ENCODE results near the gene VSIG10L. TPM values are rescaled to one million over a fixed set of nuclear protein-coding genes. Genes with fewer than 3 reads are reported as not detected.

Gene VSIG10L
- polyA plus RNA-seq (ENCODE audit: insufficient read length): 1.00 TPM

DNA sequence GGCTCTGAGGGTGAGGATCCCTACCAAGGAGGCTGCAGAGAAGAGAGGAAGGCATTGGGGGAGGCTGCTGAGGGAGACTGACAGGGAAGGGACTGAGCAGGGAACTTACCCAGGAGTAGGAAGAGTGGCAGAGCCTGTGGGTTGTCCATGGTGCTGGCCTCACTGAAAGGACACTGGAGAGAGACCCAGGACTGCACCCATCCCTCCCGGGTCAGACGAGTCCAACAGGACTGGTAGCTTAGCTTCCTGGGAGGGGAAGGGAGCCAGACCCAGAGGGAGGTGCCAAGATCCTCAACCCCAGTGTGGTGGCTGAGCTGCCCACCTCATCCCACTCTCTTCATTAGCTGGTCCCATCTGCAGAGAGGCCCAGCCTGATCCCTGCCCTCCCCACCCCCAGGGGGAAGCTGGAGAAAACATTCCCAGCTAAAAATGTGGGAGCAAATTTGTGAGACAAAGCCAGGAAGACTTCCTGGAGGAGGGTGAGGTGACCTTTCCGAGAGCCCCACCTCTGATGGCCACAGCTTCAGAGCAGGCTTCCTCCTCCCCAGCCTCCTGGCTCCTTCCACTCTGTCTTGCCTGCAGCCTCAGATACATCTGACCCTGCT, at the start of gene VSIG10L:
Gene VSIG10L, minus strand, starts transcription at position 164 of the 605 bp plus-strand sequence. Its CDS starts 15 bp downstream, at position 149.
- DNase-seq (ENCODE audit: low read depth): no peak

DNA sequence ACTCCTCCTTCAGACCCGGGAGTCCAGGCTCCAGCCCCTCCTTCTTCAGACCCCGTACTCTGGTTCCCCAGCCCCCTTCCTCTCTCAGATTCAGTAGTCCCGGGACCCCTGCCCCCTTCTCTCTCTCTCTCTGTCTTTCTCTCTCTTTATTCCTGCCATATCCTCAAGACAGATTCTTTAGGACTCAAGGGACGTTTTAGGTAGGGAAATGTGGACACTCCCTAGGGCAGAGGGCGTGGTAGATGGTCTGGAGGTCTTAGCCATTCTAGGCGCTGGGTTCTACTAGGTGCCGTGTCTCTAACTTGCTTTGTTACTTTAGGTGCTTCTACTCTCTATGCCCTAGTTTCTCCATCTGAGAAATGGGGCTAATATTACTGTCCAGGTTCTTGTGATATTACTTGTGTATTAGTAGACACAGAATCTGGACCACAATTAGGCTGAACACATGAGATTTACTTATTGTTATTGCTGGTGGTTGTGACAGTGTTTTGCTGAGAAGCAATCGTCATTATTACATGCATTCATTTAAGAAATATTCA, 49.2 kb upstream of the VSIG10L start:
- DNase-seq (ENCODE audit: low read depth): no peak

GRCh38 chr19:51389143-51389542, 47.2 kb upstream of the VSIG10L start:
- DNase-seq (ENCODE audit: low read depth): no peak

DNA sequence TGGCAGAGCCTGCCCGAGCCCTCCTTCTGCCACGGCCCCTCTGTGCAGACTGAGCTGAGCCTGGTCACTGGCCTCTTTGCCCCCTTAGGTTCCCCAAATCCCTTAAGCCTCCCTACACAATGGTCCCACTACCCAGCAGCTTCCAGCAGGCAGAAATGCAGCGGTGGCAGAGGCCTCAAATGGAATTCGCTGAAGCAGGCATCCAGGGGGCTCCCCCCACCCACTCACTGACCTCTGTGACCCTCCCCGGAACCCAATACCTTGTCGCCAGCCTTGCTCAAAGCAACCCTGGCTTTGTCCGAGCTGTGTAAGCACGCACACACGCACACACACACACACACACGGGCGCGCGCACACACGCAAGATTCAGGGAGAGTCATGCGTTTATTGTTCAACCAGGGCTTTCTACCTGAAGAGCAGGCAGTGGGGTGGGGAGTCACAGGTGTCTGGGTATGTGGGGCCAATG, 46.0 kb upstream of the VSIG10L start, which contains the start of gene LIM2:
Gene LIM2, minus strand, starts transcription at position 51 of the 466 bp plus-strand sequence. CDS start 531 bp downstream, outside the sequence.
- no peak for DNase-seq (ENCODE audit: low read depth)

DNA sequence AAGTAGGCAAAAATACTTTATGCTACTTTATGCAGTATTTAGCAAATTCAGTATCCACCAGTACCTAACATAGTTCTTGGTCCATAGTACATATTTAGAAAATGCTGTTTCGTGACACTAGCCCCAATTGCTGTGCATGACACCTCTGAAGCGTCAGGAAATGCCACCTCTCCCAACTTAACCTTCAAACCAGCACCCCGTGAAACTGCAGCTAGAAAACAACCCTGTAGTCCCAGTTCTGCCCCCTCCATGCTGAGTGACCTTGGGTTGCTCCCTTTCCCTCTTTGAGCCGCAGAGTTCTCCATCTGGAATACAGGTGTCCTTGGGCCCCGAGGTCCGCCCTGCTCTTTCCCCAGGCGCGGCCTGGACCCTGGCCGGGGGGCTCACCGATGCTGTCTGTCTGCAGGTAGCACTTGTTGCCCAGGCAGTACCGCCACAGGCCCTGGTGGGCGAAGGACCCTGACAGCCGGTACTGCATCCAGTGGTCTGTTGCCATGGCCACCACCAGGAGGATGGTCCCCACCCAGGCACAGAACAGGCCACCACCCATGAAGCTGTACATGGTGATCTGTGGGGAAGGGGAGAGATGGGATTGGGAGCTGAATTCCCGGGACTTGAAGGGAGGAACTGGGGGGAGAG, 45.1 kb upstream of the VSIG10L start:
- DNase-seq (ENCODE audit: low read depth): no peak

DNA sequence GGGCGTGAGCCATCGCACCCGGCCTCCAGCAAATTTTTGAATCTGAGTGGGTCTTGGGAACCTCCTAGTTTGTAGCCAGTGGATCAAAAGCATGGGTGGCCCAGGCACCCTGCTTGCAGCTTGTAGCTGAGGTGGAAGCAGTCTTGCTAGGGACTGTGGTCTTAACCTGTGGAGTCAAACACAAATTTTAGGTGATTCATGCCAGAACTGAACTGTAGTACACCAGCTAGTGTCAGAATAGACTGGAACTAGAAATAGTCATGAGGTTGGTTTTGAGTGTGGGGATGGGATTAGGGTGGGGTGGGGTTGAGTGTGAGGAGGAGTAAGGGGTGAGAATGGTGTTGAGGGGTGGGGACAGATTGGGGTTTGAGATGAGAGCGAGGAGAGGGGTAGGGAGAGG, 40.1 kb upstream of the VSIG10L start:
- DNase-seq (ENCODE audit: low read depth): no peak

DNA sequence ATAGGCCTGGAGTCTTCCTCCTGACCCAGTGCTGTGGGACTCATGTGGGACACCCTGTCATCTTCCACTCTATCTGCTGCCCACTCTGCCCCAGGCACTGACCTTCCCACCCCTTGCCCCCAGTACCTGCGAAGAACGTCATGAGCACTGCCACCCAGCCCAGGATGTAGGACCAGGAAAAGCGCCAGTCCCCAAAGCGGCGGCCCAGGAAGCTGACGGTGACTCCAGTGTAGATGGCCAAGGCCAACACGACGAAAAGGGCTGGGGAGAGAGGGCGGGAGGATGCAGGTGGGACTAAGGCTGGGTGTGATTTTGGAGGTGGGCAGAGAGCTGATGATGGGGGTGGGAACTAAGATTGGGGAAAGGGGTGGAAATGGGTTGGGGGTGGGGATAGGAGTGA, 38.4 kb upstream of the VSIG10L start:
- DNase-seq (ENCODE audit: low read depth): no peak

- DNase-seq (ENCODE audit: low read depth): no peak
These were observed 35.5 kb upstream of the VSIG10L start for GRCh38 chr19:51377422-51377821.

- no peak for DNase-seq (ENCODE audit: low read depth)
These were observed 33.7 kb upstream of the VSIG10L start for GRCh38 chr19:51375504-51376221.

DNA sequence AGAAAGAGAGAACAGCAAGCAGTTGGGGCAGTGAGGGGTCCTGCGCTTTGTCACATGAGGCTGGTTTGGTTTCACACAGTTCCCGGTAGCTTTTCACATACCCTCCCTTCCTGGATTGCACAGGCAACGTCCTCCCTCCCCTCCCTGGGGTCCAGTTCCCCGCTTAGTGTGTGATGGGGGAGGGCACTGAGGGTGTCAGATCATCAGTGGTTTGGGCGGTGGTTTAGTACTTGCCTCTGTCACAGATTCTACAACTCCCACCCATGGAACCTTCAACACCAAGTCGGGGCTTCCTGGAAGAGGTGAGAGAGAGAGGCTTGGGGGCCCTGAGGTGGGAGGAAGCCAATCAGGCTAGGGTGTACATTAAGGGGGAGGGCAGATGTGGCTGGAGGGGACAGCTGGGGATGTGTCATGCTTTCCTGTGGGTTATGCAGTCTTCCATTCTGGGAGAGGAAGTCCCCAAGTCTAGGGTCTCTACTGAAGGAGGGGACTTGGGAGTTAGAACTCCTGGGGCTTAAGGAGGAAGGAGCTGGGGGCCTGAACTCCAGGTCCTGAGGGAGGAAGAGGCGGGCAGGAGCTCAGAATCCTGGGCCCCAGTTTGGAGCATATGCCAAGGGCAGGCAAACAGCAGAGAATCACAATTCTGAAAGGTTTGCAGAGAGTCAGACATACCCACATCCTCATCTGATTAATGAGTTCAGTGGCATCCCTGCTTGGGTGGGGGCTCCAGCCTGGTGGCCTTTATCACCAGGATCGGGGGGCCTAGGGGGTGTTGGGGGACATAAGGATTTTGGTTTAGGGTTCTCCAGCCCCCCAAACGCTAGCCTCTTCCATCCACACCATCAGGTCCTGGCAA, 30.9 kb upstream of the VSIG10L start, which contains the start of gene NKG7:
Gene NKG7, minus strand, starts transcription at position 6 of the 856 bp plus-strand sequence. CDS start 119 bp downstream, outside the sequence.
- DNase-seq (ENCODE audit: low read depth): no peak

DNA sequence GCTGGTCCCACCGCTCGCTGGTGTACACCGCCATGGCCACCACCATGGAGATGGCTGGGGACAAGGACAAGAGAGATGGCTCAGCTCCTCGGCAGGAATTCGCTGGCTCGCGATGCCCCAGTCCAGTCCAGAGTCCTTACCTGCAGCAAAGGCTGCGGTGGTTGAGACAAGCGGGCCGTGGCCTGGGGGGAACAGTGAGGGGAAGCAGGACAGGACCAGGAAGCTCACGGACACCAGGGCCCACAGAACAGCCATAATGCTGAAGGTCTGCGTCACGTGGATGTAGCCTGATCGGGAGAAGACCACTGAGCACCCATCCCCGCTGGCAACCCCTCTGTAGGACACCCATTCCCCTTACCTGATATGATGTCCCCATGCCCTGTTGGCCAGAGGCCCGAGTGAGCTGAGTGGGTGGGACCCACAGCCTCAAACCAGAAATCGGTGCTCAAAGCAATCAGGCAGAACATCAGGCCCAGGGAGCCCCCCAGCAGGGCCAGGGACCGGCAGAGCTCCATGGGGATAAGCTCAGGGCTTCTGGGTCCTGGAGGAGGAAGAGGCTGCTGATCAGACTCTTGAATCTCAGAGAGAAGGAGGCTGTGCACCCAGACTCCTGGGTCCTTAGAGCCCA, 30.2 kb upstream of the VSIG10L start:
- DNase-seq (ENCODE audit: low read depth): no peak

DNA sequence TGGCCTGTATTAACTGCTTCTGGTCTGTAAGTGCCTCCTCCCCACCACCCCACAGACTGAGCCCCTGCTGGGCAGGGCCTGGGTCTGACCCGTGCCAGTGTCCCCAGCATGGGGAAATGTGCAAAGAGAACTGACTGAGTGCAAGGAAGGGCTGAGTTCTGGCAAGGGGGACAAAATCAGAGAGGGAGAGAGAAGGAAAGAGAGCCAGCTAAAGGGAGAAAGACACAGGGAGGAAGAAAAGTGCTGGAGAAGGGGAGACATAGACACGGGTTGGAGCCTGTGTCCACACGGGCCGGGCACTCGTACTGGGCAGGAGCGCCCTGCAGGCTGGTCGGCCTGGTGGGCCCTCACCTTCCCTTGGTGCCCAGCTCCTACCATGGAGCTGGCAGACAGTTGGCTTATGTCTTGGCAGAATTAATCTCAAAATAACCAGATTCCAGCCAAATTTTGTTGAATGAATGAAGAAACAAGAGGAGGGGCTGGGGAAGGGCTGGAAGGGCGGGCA, 29.3 kb upstream of the VSIG10L start:
- no peak for DNase-seq (ENCODE audit: low read depth)

DNA sequence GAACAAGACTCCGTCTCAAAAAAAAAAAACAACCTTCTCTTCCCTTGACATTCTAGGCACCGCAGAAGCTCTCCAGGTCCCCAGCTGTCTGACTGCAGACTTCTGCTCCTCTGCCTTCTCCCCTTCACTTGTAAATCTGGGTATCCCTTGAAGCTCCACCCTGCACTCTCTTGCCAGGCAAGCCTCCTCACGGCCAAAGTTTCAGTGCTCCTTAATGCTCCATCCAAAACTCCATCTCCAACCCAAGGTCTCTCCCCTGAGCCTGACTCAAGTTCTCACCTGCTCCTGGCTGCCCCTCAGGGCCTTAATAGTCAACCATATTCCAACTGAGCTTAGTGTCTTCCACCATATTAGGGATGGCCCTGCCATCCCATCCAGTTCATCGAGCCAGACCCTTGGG, 28.3 kb upstream of the VSIG10L start:
- no peak for DNase-seq (ENCODE audit: low read depth)

DNA sequence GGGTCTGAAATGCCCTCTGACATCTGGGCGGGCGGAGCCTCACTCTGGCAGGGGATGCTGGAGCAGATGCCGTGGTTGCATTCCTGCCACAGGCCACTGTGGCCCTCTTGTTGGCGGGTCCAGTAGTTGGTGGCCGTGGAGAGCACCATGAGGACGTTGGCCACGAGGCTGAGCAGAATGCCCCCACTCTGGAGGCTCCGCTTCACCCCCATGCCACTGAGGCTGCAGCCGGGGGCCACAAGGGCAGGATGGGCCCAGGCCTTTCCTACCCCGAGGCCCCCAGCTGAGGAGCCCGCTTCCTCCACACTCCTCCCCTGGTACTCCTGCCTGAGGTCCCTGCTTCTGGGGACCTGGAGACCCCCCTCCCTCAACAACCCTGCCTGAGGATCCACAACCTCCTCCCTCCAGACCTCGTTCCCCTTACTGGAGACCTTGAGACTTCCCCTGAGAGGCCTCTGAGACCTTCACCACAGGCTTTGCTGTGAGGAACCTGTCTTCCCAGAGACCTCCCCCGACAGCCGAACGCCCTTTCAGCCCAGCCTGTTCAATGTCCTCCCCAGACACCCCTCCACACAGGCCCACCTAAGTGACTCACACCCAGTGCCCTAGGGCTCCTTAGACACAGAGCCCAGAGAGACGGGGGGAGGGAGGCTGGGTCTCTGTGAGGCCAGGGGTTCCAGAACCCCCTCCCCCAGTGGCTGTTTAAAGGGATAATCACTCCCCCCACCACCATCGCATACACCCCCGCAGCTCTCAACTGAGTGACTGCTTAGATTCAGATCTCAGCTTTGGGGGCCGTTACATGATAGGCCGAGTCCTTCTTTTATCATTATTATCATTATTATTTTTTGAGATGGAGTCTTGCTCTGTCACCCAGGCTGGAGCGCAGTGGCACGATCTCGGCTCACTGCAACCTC, 26.7 kb upstream of the VSIG10L start, which contains the start of gene CLDND2:
Gene CLDND2, minus strand, starts transcription at position 638 of the 917 bp plus-strand sequence. Its CDS starts 426 bp downstream, at position 212.
- no peak for DNase-seq (ENCODE audit: low read depth)

- DNase-seq (ENCODE audit: low read depth): peak; percentile 91
These were observed 25.8 kb upstream of the VSIG10L start for GRCh38 chr19:51367565-51368365.

GRCh38 chr19:51367255-51367564, 25.3 kb upstream of the VSIG10L start:
- DNase-seq (ENCODE audit: low read depth): no peak

GRCh38 chr19:51366389-51367254, 24.7 kb upstream of the VSIG10L start:
- DNase-seq (ENCODE audit: low read depth): peak; percentile 94

DNA sequence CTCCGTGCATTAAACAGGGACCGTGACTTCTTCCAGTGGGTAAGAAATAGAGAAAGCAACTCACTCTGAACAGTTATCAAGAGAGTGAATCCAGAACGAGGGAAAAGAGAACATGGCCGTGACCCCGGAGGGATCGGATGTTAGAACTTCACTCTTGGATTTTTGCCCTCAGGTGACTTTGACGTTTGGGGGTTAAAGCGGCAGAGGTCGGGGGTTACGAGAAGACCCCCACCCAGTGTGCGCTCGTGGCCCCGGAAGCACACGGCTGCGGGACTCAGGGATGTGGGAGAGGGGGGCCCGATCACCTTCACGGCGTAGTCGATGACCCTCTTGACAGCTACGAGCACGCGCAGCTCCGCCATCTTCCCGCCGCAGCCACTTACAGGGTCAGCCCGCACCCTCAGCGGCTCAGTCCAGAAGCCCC, 24.0 kb upstream of the VSIG10L start, which contains the start of gene ETFB:
Gene ETFB, minus strand, starts transcription at position 424 of the 424 bp plus-strand sequence. Its CDS starts 62 bp downstream, at position 362.
- no peak for DNase-seq (ENCODE audit: low read depth)
